GM12878 (cell line): ENCODE measurements around the gene BCL2L12. TPM values are rescaled to one million over a fixed set of nuclear protein-coding genes. Genes with fewer than 3 reads are reported as not detected.

ENCODE experiments used
- BHLHE40 ChIP-seq, 2 experiments: fragments of 450-650 bp in 1 of 2; IDR thresholded peaks; 2 replicates each; pipeline ENCODE4 v1.6.1; 2011 to 2017; ENCODE audit warnings: low read depth in 2 of 2, borderline replicate concordance in 1 of 2, improper control_type of control experiment in 1 of 2, low read length in 1 of 2, mild to moderate bottlenecking in 1 of 2
- EGR1 ChIP-seq, 2 experiments: IDR thresholded peaks; 1 replicate in 1 of 2; 2 replicates in 1 of 2; pipeline ENCODE4 v1.6.1; 2011 to 2012; ENCODE audit warnings: low read depth in 2 of 2, low read length in 2 of 2, borderline replicate concordance in 1 of 2, mild to moderate bottlenecking in 1 of 2, moderate library complexity in 1 of 2
- HSF1 ChIP-seq: fragments of 150-350 bp; IDR thresholded peaks from 2 replicates; pipeline ENCODE4 v1.6.1; 2014; ENCODE audit warnings: mild to moderate bottlenecking, low read depth, low read length
- IKZF1 ChIP-seq: fragments of 450-650 bp; conservative IDR thresholded peaks from 2 replicates; pipeline ENCODE4 v1.6.1; 2017; ENCODE audit warnings: antibody characterized with exemption, mild to moderate bottlenecking
- JUND ChIP-seq: IDR thresholded peaks from 2 replicates; pipeline ENCODE4 v1.6.1; 2012; ENCODE audit warnings: low read depth, mild to moderate bottlenecking, low read length, improper control_type of control experiment, moderate library complexity
- LARP7 ChIP-seq: fragments of 450-650 bp; IDR thresholded peaks from 2 replicates; pipeline ENCODE4 v1.6.1; 2017; ENCODE audit warnings: mild to moderate bottlenecking
- MAX ChIP-seq: IDR thresholded peaks from 2 replicates; pipeline ENCODE4 v1.6.1; 2012; ENCODE audit warnings: low read depth, low read length, improper control_type of control experiment
- MYC ChIP-seq: IDR thresholded peaks from 2 replicates; pipeline ENCODE4 v1.6.1; 2011; ENCODE audit warnings: mild to moderate bottlenecking, low read length, moderate library complexity, inconsistent platforms; ENCODE audit not compliant: insufficient read depth, insufficient replicate concordance, insufficient read length, severe bottlenecking
- NKRF ChIP-seq: fragments of 450-650 bp; conservative IDR thresholded peaks from 2 replicates; pipeline ENCODE4 v1.6.1; 2017; ENCODE audit warnings: mild to moderate bottlenecking, moderate library complexity
- PML ChIP-seq: IDR thresholded peaks from 2 replicates; pipeline ENCODE4 v1.6.1; 2012; ENCODE audit warnings: low read length, inconsistent platforms
- POLR2A ChIP-seq: IDR thresholded peaks from 2 replicates; pipeline ENCODE4 v1.6.1; 2011; ENCODE audit warnings: low read depth, mild to moderate bottlenecking, low read length
- POLR2AphosphoS5 ChIP-seq: IDR thresholded peaks from 2 replicates; pipeline ENCODE4 v1.6.1; 2011; ENCODE audit warnings: mild to moderate bottlenecking, low read length, inconsistent platforms
- RB1 ChIP-seq: fragments of 450-650 bp; formaldehyde crosslinking; IDR thresholded peaks from 2 replicates; pipeline ENCODE4 v1.6.1; 2017; ENCODE audit warnings: mild to moderate bottlenecking, borderline replicate concordance
- RCOR1 ChIP-seq: conservative IDR thresholded peaks from 2 replicates; pipeline ENCODE4 v1.6.1; 2012; ENCODE audit warnings: low read depth, low read length, improper control_type of control experiment
- SIN3A ChIP-seq: IDR thresholded peaks from 2 replicates; pipeline ENCODE4 v1.6.1; 2012; ENCODE audit warnings: low read depth, low read length, improper control_type of control experiment
- SIX5 ChIP-seq: IDR thresholded peaks from 2 replicates; pipeline ENCODE4 v1.6.1; 2011; ENCODE audit warnings: mild to moderate bottlenecking, low read depth, low read length, moderate library complexity; ENCODE audit not compliant: severe bottlenecking
- SRF ChIP-seq, 2 experiments: IDR thresholded peaks; 2 replicates each; pipeline ENCODE4 v1.6.1; 2011; ENCODE audit warnings: low read depth in 2 of 2, low read length in 2 of 2, mild to moderate bottlenecking in 1 of 2, moderate library complexity in 1 of 2
- STAT1 ChIP-seq: fragments of 450-650 bp; conservative IDR thresholded peaks from 2 replicates; pipeline ENCODE4 v1.6.1; 2014; ENCODE audit warnings: antibody characterized with exemption, mild to moderate bottlenecking
- SUZ12 ChIP-seq: fragments of 200-600 bp; sonication (generic); IDR thresholded peaks from one replicate; pipeline ENCODE4 v1.6.1; 2018; ENCODE audit warnings: antibody characterized with exemption, mild to moderate bottlenecking; ENCODE audit not compliant: unreplicated experiment
- WRNIP1 ChIP-seq: IDR thresholded peaks from 2 replicates; pipeline ENCODE4 v1.6.1; 2011; ENCODE audit warnings: low read depth, low read length, improper control_type of control experiment, borderline replicate concordance
- YBX1 ChIP-seq: fragments of 450-650 bp; IDR thresholded peaks from 2 replicates; pipeline ENCODE4 v1.6.1; 2016; ENCODE audit warnings: antibody characterized with exemption
- YY1 ChIP-seq: IDR thresholded peaks from 2 replicates; pipeline ENCODE4 v1.6.1; 2011; ENCODE audit warnings: low read depth, mild to moderate bottlenecking, low read length
- ZNF592 ChIP-seq: fragments of 450-650 bp; IDR thresholded peaks from 2 replicates; pipeline ENCODE4 v1.6.1; 2017; ENCODE audit warnings: mild to moderate bottlenecking, moderate library complexity
- polyA plus RNA-seq, 11 experiments: library from polyadenylated mRNA; depleted of rRNA in 4 of 11; unstranded in 6 of 11; stranded (reverse) in 5 of 11; fragments of >200 nt; fragmentation: Nextera tagmentation in 4 of 11; fragmentation: Illumina TruSeq in 1 of 11; extraction: Ambion mirVana in 4 of 11; extraction: Trizol in 1 of 11; gene quantifications; 1 replicate in 1 of 11; 2 replicates in 10 of 11; pipeline versions ENCODE4 v1.2.1 to v1.2.3, GENCODE V29; 2011 to 2016; ENCODE audit warnings: inconsistent platforms in 2 of 11, missing spikeins in 2 of 11, low read depth in 1 of 11
- total RNA-seq, 4 experiments: library from RNA; depleted of rRNA in 3 of 4; stranded (reverse); fragments of >200 nt in 3 of 4; fragmentation: Illumina TruSeq in 1 of 4; extraction: Trizol in 1 of 4; gene quantifications; 2 replicates each; pipeline versions ENCODE4 v1.2.1 to v1.2.3, GENCODE V29; 2013 to 2021

Gene BCL2L12
- total and polyA plus RNA-seq, 10 of the 15 experiments (the other 5 are each of a cell fraction or from before 2014, with no cell fraction given) = 1.8 to 143 (median 50.4) TPM

- TF ChIP-seq RB1 (peak; percentile 84; the same call in 1 of the 2 replicates), SRF (IDR thresholded peaks at IDR 0.05; ENCODE audit: low read depth in 2 of 2, low read length in 2 of 2) (0 out of 4 replicates have a peak, but pooled peaks of 1 of the 2 experiments have one; percentile 3), MAX (peak; percentile 90; the same call in 1 of the 2 replicates), SIX5 (no peak), WRNIP1 (0 out of 2 replicates have a peak, but pooled peaks have one; percentile 78), SUZ12 (no peak), STAT1 (0 out of 2 replicates have a peak, but pooled peaks have one; percentile 58), JUND (no peak), POLR2AphosphoS5 (peak; percentile 96), PML (no peak; the same call in 1 of the 2 replicates), LARP7 (peak; percentile 96), POLR2A (peak; percentile 96), MYC (peak; percentile 77), RCOR1 (peak; percentile 0; the same call in 1 of the 2 replicates), ZNF592 (no peak), SIN3A (peak; percentile 83), BHLHE40 (IDR thresholded peaks at IDR 0.05; ENCODE audit: borderline replicate concordance in 1 of 2, low read depth in 2 of 2, low read length in 1 of 2) (peak; percentile 79 to 90; a peak in 3 of 4 replicates), HSF1 (no peak), IKZF1 (peak; percentile 68), EGR1 (IDR thresholded peaks at IDR 0.05; ENCODE audit: borderline replicate concordance in 1 of 2, low read depth in 2 of 2, low read length in 2 of 2) (peak in 1 of 2 experiments; percentile 66; a peak in 1 of 3 replicates), YY1 (peak; percentile 95), YBX1 (peak; percentile 25; the same call in 1 of the 2 replicates), NKRF (peak; percentile 97)
Observed at GRCh38 chr19:49677231-49677900, 11.6 kb downstream of the BCL2L12 start, which contains the start of gene PRMT1 (continued).
